HCT116 (cell line): ENCODE data around the gene RBMS1. TPM values are rescaled to one million over a fixed set of nuclear protein-coding genes. Genes with fewer than 3 reads are reported as not detected.

Experiments used
- ATAC-seq: fragments of 200-7000 bp; cut with Tn5 transposase; 2 replicates; pipeline ENCODE4 v1.9.1; 2020; ENCODE audit warnings: mild to moderate bottlenecking, moderate library complexity
- BruUV-seq: library from RNA; stranded (reverse); fragments of 400-500 nt; replicated peaks from 2 replicates; lab custom pipeline; 2021; lab: Mats Ljungman, UMichigan
- CTCF ChIA-PET: fragments of 300-600 bp; sonication (Branson Sonifier 250); formaldehyde crosslinking; loops from one replicate; lab custom pipeline; 2021; ENCODE audit warnings: antibody characterized with exemption; lab: Charles Lee
- POLR2A ChIA-PET: fragments of 300-600, 350-600 bp; sonication (Branson Sonifier 250); formaldehyde crosslinking; loops from one replicate; lab custom pipeline; 2021; ENCODE audit warnings: antibody characterized with exemption; lab: Charles Lee
- RAD21 ChIA-PET, 2 experiments: fragments of 300-600 bp; sonication (Branson Sonifier 250); formaldehyde crosslinking; loops; one replicate each; lab custom pipeline; 2023; ENCODE audit warnings: low total read pairs in 2 of 2; ENCODE audit not compliant: uncharacterized antibody in 2 of 2, unreplicated experiment in 2 of 2, low non-redundant PET in 1 of 2; lab: Charles Lee
- DNase-seq: peaks from one replicate; pipeline ENCODE4 v3.0.0-alpha.2; 2010; ENCODE audit warnings: low read depth, low spot score
- H2AFZ ChIP-seq: fragments of 200-600 bp; shearing (Covaris generic), sonication (generic); 2 replicates; pipeline ENCODE4 v1.6.1; 2017; ENCODE audit warnings: low read depth, mixed run types, mixed read lengths, antibody characterized with exemption, low read length; ENCODE audit not compliant: poor library complexity, severe bottlenecking
- H3K27ac ChIP-seq: 2 replicates; pipeline ENCODE4 v1.5.1; 2012; ENCODE audit warnings: low read depth, low read length
- H3K27me3 ChIP-seq: fragments of 200-600 bp; sonication (generic); 2 replicates; pipeline ENCODE4 v1.6.1; 2016; ENCODE audit warnings: mixed run types, low read length, mixed read lengths; ENCODE audit not compliant: insufficient read depth
- H3K36me3 ChIP-seq, 2 experiments: fragments of 200-500 bp in 1 of 2; fragments of 200-600 bp in 1 of 2; sonication (Bioruptor generic) in 1 of 2; sonication (generic) in 1 of 2; 2 replicates each; pipeline versions ENCODE4 v1.5.1 to v1.6.1; 2014 to 2016; ENCODE audit warnings: low read length in 2 of 2, inconsistent platforms in 1 of 2, mixed read lengths in 1 of 2, mixed run types in 1 of 2; ENCODE audit not compliant: insufficient read depth in 2 of 2, control insufficient read depth in 1 of 2
- H3K4me1 ChIP-seq, 2 experiments: fragments of 200-600 bp in 1 of 2; sonication (generic) in 1 of 2; 2 replicates each; pipeline versions ENCODE4 v1.5.1 to v1.6.1; 2012 to 2017; ENCODE audit warnings: low read length in 2 of 2, inconsistent platforms in 1 of 2, mild to moderate bottlenecking in 1 of 2, mixed read lengths in 1 of 2, mixed run types in 1 of 2, moderate library complexity in 1 of 2; ENCODE audit not compliant: insufficient read depth in 2 of 2, control insufficient read depth in 1 of 2
- H3K4me2 ChIP-seq: fragments of 200-600 bp; sonication (generic); 2 replicates; pipeline ENCODE4 v1.6.1; 2017; ENCODE audit warnings: mixed run types, low read length, mixed read lengths
- H3K4me3 ChIP-seq, 2 experiments: fragments of 200-600 bp in 1 of 2; sonication (generic) in 1 of 2; replicated peaks in 1 of 2; 2 replicates each; pipeline ENCODE4 v1.5.1; 2011 to 2016; ENCODE audit warnings: low read length in 2 of 2, control low read depth in 1 of 2, low read depth in 1 of 2, mild to moderate bottlenecking in 1 of 2, mixed read lengths in 1 of 2, mixed run types in 1 of 2
- H3K79me2 ChIP-seq: fragments of 200-600 bp; sonication (generic); 2 replicates; pipeline ENCODE4 v1.6.1; 2017; ENCODE audit warnings: mild to moderate bottlenecking, mixed run types, low read length, moderate library complexity, mixed read lengths; ENCODE audit not compliant: insufficient read depth
- H3K9ac ChIP-seq: fragments of 200-600 bp; sonication (generic); 2 replicates; pipeline ENCODE4 v1.6.1; 2016; ENCODE audit warnings: low read length, mixed read lengths
- H3K9me2 ChIP-seq: fragments of 200-600 bp; sonication (generic), shearing (Covaris generic); 2 replicates; pipeline ENCODE4 v1.6.1; 2017; ENCODE audit warnings: mixed run types, mild to moderate bottlenecking, moderate library complexity; ENCODE audit not compliant: insufficient read depth
- H3K9me3 ChIP-seq, 2 experiments: fragments of 200-500 bp in 1 of 2; fragments of 200-600 bp in 1 of 2; sonication (Bioruptor generic) in 1 of 2; sonication (generic) in 1 of 2; 2 replicates each; pipeline ENCODE4 v1.6.1; 2014 to 2017; ENCODE audit warnings: low read length in 2 of 2, mixed read lengths in 2 of 2, inconsistent platforms in 1 of 2, low read depth in 1 of 2, mild to moderate bottlenecking in 1 of 2, mixed run types in 1 of 2, moderate library complexity in 1 of 2; ENCODE audit not compliant: control insufficient read depth in 1 of 2, insufficient read depth in 1 of 2
- H4K20me1 ChIP-seq: fragments of 200-600 bp; sonication (generic), shearing (Covaris generic); 2 replicates; pipeline ENCODE4 v1.6.1; 2017; ENCODE audit warnings: mixed run types, mild to moderate bottlenecking, moderate library complexity; ENCODE audit not compliant: insufficient read depth
- CBX3 ChIP-seq: IDR thresholded peaks from 2 replicates; pipeline ENCODE4 v1.6.1; 2012; ENCODE audit warnings: low read depth
- ELF1 ChIP-seq: IDR thresholded peaks from 2 replicates; pipeline ENCODE4 v1.6.1; 2012; ENCODE audit warnings: low read depth, borderline replicate concordance
- JUND ChIP-seq: IDR thresholded peaks from 2 replicates; pipeline ENCODE4 v1.6.1; 2012
- POLR2A ChIP-seq: IDR thresholded peaks from 2 replicates; pipeline ENCODE4 v1.7.0; 2011; ENCODE audit warnings: borderline replicate concordance; ENCODE audit not compliant: insufficient read depth, insufficient read length; ENCODE audit errors: extremely low read depth
- POLR2AphosphoS5 ChIP-seq: IDR thresholded peaks from 2 replicates; pipeline ENCODE4 v1.6.1; 2011; ENCODE audit warnings: mild to moderate bottlenecking, low read depth, low read length, moderate library complexity
- SIN3A ChIP-seq: IDR thresholded peaks from 2 replicates; pipeline ENCODE4 v1.6.1; 2012; ENCODE audit warnings: low read depth
- SP1 ChIP-seq: IDR thresholded peaks from 2 replicates; pipeline ENCODE4 v1.6.1; 2012; ENCODE audit warnings: low read depth
- SRF ChIP-seq: IDR thresholded peaks from 2 replicates; pipeline ENCODE4 v1.6.1; 2012; ENCODE audit warnings: low read depth
- TCF7L2 ChIP-seq: IDR thresholded peaks from 2 replicates; pipeline ENCODE4 v1.7.0; 2011; ENCODE audit warnings: borderline replicate concordance, inconsistent platforms; ENCODE audit not compliant: insufficient read depth, insufficient read length; ENCODE audit errors: extremely low read depth
- YY1 ChIP-seq: IDR thresholded peaks from 2 replicates; pipeline ENCODE4 v1.6.1; 2011; ENCODE audit warnings: low read length, low read depth, moderate library complexity, mild to moderate bottlenecking; ENCODE audit not compliant: insufficient replicate concordance; ENCODE audit errors: extremely low read depth
- ZNF274 ChIP-seq: fragments of 200-500 bp; sonication (Bioruptor generic); IDR thresholded peaks from 2 replicates; pipeline ENCODE4 v1.6.1; 2014; ENCODE audit warnings: mild to moderate bottlenecking, low read depth, low read length, inconsistent platforms
- intact Hi-C: fragments of 100-400 bp; cut with micrococcal nuclease; formaldehyde crosslinking; loops from 2 replicates; pipeline ENCODE4 v1.10.0; 2022
- total RNA-seq: library from RNA; stranded (reverse); gene quantifications from one replicate; pipeline ENCODE4 v1.2.1, GENCODE V29; 2021; ENCODE audit not compliant: unreplicated experiment
- TF ChIP-seq, protein P1 (sequence below): IDR thresholded peaks from 2 replicates; pipeline ENCODE4 v1.6.1; 2012
- TF ChIP-seq, protein P2 (sequence below): IDR thresholded peaks from 2 replicates; pipeline ENCODE4 v1.6.1; 2012; ENCODE audit warnings: low read depth
- TF ChIP-seq, protein P3 (sequence below), 3 experiments: fragments of 200-600 bp in 1 of 3; sonication (generic) in 1 of 3; IDR thresholded peaks in 2 of 3; conservative IDR thresholded peaks in 1 of 3; 2 replicates each; pipeline ENCODE4 v1.5.1; 2012 to 2017; ENCODE audit warnings: low read depth in 2 of 3, low read length in 2 of 3, antibody characterized with exemption in 1 of 3, borderline replicate concordance in 1 of 3, control low read depth in 1 of 3, mild to moderate bottlenecking in 1 of 3, mixed read lengths in 1 of 3, mixed run types in 1 of 3, moderate library complexity in 1 of 3; ENCODE audit not compliant: insufficient read depth in 1 of 3

RBMS1 gene
- total RNA-seq, 1 experiment from 2014 or later = 17.6 TPM

DNA sequence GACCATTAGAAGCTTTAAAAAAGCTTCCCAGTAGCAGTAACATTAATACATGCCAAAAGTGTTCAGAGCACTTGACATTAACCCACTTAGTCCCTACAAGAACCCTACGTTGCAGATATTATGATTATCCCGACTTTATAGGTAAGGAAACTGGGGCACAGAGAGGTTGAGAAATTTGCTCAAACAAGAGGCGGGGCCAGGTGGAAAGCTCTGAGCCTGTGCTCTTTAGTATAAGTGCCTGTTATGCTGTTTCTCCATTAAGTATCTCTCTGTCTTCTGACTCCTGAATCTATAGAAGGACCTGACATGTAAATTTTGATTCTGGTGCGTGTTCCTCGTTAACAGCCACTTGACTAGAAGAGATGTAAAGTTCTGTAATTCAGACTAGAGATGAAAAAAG, 139.8 kb downstream of the RBMS1 start:
- ChIA-PET RAD21 (interaction anchor here in 1 of 2 experiments (1.3 kb wide), 1 partner anchor 565 kb away, joined by 3 read pairs; no protein-coding TSS in a partner anchor), CTCF (interaction anchor here (0.6 to 1.8 kb wide), 8 partner anchors 12 to 710 kb away, joined by 3 to 12 read pairs (median 3); no protein-coding TSS in a partner anchor), POLR2A (interaction anchor here (1.3 kb wide), 1 partner anchor 10 kb away, joined by 3 read pairs; no protein-coding TSS in a partner anchor)
- no peak overlapping the region for H3K4me3 ChIP-seq
- TF ChIP-seq POLR2A (no peak), SP1 (no peak), TCF7L2 (no peak), CBX3 (no peak), ZNF274 (no peak), YY1 (no peak), ELF1 (no peak), SRF (no peak), JUND (no peak)
- TF ChIP-seq, protein P1, sequence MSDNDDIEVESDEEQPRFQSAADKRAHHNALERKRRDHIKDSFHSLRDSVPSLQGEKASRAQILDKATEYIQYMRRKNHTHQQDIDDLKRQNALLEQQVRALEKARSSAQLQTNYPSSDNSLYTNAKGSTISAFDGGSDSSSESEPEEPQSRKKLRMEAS = no peak
- no peaks in the 10 kb centered on the region for H3K9me2 ChIP-seq
- H2AFZ ChIP-seq = no peak overlapping the region
- H3K9me3 ChIP-seq = no peaks in the 10 kb centered on the region
- no peaks in the 10 kb centered on the region for H3K36me3 ChIP-seq
- intact Hi-C loops = loop anchor here (1.0 to 2.0 kb wide), 2 partner anchors 565 to 616 kb away; no protein-coding TSS in a partner anchor
- no peaks in the 10 kb centered on the region for H3K4me1 ChIP-seq
- H3K9ac ChIP-seq = no peak overlapping the region
- no peaks in the 10 kb centered on the region for H4K20me1 ChIP-seq
- no peak for ATAC-seq
- no peak for DNase-seq
- H3K27ac ChIP-seq = no peak overlapping the region
- H3K79me2 ChIP-seq = no peaks in the 10 kb centered on the region
- no peak overlapping the region for H3K4me2 ChIP-seq
- H3K27me3 ChIP-seq = no peaks in the 10 kb centered on the region
- BruUV-seq = no TSS peak

DNA sequence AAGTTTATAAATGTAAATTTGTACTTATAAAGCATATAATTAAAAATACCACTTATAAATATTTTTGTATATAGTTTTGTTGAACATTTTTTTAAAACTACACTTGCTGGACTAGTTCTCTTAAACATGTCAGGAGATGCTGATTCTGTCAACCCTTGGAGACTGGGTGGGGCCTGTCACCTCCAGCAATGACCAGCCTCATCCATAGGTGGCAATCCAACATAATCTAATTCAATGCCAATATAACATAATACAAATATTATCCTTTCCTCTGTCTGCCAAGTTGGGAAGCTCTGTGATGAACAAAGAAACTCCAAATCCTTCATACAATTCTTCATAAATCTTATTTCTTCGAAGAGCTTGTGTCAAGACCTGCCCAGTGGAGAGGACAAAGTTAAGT, 140.4 kb downstream of the RBMS1 start:
- intact Hi-C loops = loop anchor here (1.0 to 2.0 kb wide), 2 partner anchors 566 to 617 kb away; no protein-coding TSS in a partner anchor
- H4K20me1 ChIP-seq = no peaks in the 10 kb centered on the region
- no peak overlapping the region for H3K4me3 ChIP-seq
- no TSS peak for BruUV-seq
- H3K4me1 ChIP-seq = no peaks in the 10 kb centered on the region
- ChIA-PET RAD21 (interaction anchor here in 1 of 2 experiments (1.2 to 1.3 kb wide), 2 partner anchors 566 to 642 kb away, joined by 3 read pairs; no protein-coding TSS in a partner anchor), POLR2A (interaction anchor here (1.3 kb wide), 1 partner anchor 11 kb away, joined by 3 read pairs; no protein-coding TSS in a partner anchor), CTCF (interaction anchor here (0.6 to 1.8 kb wide), 8 partner anchors 11 to 711 kb away, joined by 3 to 12 read pairs (median 3); no protein-coding TSS in a partner anchor)
- H3K9me2 ChIP-seq = no peaks in the 10 kb centered on the region
- no peak overlapping the region for H2AFZ ChIP-seq
- DNase-seq = no peak
- H3K9ac ChIP-seq = no peak overlapping the region
- H3K4me2 ChIP-seq = no peak overlapping the region
- peak; percentile 82 for ATAC-seq
- H3K79me2 ChIP-seq = no peaks in the 10 kb centered on the region
- H3K36me3 ChIP-seq = no peaks in the 10 kb centered on the region
- H3K27ac ChIP-seq = no peak overlapping the region
- no peaks in the 10 kb centered on the region for H3K9me3 ChIP-seq
- H3K27me3 ChIP-seq = no peaks in the 10 kb centered on the region
- TF ChIP-seq, protein P2, sequence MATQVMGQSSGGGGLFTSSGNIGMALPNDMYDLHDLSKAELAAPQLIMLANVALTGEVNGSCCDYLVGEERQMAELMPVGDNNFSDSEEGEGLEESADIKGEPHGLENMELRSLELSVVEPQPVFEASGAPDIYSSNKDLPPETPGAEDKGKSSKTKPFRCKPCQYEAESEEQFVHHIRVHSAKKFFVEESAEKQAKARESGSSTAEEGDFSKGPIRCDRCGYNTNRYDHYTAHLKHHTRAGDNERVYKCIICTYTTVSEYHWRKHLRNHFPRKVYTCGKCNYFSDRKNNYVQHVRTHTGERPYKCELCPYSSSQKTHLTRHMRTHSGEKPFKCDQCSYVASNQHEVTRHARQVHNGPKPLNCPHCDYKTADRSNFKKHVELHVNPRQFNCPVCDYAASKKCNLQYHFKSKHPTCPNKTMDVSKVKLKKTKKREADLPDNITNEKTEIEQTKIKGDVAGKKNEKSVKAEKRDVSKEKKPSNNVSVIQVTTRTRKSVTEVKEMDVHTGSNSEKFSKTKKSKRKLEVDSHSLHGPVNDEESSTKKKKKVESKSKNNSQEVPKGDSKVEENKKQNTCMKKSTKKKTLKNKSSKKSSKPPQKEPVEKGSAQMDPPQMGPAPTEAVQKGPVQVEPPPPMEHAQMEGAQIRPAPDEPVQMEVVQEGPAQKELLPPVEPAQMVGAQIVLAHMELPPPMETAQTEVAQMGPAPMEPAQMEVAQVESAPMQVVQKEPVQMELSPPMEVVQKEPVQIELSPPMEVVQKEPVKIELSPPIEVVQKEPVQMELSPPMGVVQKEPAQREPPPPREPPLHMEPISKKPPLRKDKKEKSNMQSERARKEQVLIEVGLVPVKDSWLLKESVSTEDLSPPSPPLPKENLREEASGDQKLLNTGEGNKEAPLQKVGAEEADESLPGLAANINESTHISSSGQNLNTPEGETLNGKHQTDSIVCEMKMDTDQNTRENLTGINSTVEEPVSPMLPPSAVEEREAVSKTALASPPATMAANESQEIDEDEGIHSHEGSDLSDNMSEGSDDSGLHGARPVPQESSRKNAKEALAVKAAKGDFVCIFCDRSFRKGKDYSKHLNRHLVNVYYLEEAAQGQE = no peak
- no peak for TF ChIP-seq SIN3A
- no peak for TF ChIP-seq CBX3
- TF ChIP-seq, protein P3, sequence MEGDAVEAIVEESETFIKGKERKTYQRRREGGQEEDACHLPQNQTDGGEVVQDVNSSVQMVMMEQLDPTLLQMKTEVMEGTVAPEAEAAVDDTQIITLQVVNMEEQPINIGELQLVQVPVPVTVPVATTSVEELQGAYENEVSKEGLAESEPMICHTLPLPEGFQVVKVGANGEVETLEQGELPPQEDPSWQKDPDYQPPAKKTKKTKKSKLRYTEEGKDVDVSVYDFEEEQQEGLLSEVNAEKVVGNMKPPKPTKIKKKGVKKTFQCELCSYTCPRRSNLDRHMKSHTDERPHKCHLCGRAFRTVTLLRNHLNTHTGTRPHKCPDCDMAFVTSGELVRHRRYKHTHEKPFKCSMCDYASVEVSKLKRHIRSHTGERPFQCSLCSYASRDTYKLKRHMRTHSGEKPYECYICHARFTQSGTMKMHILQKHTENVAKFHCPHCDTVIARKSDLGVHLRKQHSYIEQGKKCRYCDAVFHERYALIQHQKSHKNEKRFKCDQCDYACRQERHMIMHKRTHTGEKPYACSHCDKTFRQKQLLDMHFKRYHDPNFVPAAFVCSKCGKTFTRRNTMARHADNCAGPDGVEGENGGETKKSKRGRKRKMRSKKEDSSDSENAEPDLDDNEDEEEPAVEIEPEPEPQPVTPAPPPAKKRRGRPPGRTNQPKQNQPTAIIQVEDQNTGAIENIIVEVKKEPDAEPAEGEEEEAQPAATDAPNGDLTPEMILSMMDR (IDR thresholded peaks at IDR 0.05 in 2 of 3, conservative IDR thresholded peaks at IDR 0.05 in 1 of 3; ENCODE audit: borderline replicate concordance in 1 of 3, insufficient read depth in 1 of 3, low read depth in 2 of 3, low read length in 2 of 3) = peak; percentile 32 to 52 (median 42); a peak in 4 of 6 replicates
- TF ChIP-seq, protein P1 = no peak
- TF ChIP-seq POLR2AphosphoS5 = no peak
- TF ChIP-seq SP1 = no peak
- TF ChIP-seq JUND = no peak
